HG02610 (cell line): ENCODE measurements around the gene RBM20.
"Not testable (repeated sequence)": the region's sequence is repeated elsewhere in the genome, so short reads cannot be mapped to it uniquely, and the experiment has no call there.

ENCODE experiments used
- ATAC-seq: cut with Tn5 transposase; IDR thresholded peaks from one replicate; pipeline ENCODE4 v1.9.1; 2021; ENCODE audit warnings: mild to moderate bottlenecking, moderate library complexity; ENCODE audit not compliant: unreplicated experiment

The RBM20 gene

DNA sequence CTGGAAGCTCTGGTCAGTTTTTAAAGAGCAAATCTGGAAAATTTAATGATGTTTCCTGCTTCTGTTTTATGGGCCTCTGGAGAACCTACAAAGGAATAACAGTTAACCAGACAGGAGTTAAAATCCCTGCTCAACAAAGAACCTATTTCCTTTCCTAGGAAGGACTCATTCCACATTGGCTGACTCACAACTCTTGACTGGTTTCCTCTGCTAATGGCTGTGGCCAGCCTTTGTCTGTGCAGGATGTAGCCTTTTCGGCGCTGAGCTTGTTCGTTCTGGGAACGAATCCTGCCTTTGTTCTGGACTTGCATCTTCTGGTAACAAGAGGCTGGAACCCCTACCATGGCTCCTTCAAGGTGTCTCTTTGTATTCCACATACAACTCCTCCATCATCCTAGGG, 114.8 kb downstream of the RBM20 start:
- ATAC-seq: no peak

DNA sequence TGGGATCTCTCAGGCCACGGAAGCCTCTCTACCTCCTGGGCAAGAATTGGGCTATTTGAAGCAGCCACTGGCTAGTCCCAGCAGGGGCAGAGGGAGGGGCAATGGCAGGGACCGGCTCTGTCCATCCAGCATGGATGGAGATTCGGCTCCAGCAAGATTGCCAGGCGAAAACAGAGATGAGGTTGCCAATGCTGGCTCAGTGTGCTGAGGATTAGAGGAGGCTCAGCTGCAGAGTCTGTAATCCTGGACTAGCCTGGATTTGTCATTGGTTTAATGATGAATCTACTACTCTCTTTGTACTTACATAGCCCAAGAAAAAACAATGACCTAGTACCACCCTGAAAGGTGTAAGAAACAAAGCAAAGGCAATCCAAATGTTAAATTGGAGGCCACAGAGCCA, 115.4 kb downstream of the RBM20 start:
- no peak for ATAC-seq

DNA sequence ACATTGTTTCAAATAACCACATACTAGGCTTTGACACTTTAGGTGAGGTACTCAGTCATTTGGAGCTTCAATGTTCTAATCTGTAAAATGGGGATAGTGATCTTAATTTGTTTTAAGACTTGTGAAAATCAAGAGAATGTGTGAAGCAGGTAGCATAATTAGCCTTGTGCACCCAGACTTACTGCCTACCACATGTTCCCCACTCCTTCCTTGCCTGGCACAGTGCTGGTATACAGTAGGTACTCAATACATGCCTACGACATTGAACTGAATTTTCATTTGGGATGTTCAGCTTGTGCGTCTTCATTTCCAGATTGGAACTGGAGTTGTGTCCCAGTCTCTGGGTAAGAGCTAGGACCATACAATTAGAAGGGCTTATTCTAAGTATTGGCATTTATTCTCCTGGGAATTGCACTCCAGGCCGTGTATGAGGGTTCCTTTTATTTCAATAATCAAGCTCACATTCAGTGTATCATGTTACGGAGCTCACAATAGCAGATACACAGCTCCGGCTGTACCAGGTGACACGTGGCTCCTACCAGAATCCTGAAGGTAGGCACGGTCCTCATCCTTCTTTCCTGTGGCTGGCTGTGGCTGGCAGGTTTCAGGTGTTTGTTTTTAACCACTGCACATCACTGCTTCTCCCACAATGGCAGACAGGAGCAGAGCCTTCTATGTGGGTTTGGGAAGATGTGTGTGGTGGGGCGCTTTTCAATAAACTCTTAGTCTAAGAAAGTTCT, 118.1 kb downstream of the RBM20 start:
- no peak for ATAC-seq

DNA sequence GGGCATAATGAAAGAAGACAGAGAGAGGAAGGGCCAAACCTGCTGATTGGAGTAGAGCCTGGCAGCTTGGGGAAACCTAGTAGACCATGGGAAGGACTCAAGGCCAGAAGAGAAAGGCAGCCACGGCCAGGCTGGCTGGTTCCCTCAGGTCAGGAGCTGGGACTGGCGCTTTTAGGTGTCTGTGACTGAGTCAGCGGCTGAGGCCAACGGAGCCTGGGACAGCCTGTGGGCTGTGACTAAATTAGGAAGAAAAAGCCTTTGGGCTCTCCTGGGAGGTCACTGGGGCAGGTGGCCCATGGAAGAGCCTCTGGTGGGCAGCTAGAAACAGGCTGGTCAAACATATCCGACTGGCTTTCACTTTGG, 118.7 kb downstream of the RBM20 start:
- no peak for ATAC-seq

DNA sequence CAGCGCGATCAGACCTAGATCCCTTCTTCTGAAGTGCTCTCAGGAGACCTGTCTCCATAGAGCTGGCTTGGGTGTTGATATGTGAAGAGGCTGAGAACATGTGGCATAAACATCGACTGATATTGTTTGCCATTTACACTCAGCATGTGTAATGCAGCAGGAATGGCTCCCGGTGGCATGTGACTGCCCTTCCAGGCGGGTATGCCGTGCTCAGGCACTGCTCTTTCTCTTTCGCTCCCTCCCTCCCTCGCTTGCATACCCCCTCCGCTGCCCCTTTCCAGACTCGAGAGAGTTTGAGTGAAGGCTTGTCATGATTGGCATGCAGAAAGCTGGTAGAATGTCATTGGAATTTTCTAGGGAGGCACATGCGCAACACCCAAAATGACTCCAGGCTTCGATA, 120.2 kb downstream of the RBM20 start:
- ATAC-seq: no peak

DNA sequence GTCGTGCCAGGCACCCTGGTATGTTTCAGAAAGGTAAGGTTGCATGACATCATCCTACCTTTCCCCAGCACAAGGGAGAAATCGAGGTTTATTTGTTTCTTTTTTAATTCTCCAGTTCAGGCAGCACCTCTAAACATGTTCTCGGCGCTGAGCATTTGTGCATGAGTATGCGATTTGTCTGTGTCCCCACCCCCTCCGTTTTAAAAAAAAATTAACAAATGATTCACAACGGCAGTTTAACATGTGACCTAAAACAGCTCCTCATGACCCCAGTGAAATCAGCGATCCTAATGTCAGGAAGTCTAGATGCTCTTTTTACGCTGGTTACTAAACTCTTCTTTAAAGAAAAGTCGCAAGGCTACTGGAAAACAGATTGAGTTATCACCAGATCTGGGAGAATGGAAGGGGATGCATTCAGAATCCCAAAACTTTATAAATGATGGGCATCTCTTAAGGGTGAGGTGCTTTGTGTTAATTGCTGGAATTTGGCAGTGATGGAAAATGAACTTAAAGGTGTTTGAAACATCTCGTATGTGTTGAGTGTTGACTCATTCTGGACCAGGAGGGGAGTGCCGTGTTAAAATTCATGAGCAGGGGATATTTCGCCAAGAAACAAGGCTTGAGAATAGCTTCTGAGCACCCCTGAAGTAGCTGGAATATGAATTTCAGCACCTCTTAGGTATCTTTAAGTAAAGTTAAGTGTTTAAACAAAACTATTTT, 120.8 kb downstream of the RBM20 start:
- ATAC-seq: no peak

DNA sequence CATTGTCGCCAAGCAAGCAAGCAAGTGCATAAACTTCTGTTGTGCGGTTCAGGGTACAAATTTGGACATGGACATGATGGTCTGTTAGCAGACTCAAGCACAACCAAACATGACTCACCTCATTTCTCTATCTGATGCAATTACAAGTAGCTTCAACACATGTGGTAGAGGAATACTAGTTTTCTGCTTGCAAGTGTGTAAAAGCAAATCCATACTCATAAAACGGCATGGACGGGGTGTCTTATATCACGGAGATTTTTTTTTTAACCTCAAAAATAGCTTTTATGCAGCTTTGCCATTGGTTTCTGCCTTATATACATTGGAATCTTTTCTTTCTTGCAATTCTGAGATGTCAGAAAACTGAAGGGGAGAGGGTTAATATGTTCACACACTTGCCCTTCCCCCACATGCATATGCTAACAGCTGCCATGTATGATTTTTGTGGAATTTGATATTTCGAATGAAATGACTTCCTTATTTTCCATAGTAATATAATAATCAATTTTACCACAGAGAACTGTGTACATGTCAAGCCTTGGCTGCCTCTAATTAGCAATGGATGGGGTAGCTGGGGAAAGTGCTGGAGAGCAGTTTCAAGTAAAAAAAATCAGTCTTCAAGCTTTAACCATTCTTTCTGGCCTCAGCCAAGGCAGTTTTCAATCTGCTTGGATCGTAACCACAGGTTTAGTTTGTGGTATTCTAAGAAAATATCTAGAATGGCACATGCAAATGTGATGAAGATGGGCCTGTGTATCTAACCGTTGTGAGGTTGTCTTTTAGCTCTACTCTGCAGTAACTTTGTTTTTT, 121.6 kb downstream of the RBM20 start:
- no peak for ATAC-seq

DNA sequence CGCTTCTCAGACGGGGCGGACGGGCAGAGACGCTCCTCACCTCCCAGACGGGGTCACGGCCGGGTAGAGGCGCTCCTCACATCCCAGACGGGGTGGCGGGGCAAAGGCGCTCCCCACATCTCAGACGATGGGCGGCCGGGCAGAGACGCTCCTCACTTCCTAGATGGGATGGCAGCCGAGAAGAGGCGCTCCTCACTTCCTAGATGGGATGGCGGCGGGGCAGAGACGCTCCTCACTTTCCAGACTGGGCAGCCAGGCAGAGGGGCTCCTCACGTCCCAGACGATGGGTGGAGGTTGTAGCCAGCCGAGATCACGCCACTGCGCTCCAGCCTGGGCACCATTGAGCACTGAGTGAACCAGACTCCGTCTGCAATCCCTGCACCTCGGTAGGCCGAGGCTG, 123.5 kb downstream of the RBM20 start:
- not testable (repeated sequence) for ATAC-seq

DNA sequence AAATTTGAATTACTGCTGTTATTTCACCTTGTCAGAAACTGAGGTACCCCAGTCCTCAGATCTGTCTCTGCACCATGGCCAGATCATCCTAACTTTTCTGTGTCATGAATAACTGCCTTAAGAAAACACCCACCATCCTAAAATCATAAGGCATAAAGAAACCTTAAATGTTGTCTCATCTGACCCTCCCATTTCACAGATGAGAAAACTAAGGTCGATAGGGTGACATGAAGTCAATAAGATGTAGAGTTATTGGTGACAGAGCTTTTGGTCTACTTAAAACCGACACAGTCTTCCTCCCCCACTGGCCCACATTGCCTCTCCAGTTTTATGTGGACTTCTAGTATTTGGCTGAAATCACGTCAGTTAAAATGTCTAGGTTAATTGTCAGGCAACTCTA, 126.1 kb downstream of the RBM20 start:
- no peak for ATAC-seq

DNA sequence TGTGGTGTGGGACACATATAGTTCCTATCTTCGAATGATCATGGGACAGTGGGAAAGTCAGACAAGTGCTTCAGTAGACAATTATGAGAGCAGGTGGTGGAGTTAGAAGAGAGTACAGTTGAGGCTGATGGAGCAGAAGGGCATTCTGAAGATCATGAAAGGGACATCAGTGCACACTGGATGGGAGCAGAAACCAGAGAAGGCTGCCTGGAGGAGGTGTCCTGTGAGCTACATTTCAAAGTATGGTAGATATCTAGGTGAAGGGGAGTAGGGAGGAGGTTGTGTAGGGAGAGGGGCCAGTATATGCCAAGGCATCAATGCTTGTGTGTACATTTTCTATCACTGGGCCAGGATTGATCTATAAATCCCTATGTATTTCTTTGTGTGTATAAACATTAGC, 127.3 kb downstream of the RBM20 start:
- ATAC-seq: no peak

DNA sequence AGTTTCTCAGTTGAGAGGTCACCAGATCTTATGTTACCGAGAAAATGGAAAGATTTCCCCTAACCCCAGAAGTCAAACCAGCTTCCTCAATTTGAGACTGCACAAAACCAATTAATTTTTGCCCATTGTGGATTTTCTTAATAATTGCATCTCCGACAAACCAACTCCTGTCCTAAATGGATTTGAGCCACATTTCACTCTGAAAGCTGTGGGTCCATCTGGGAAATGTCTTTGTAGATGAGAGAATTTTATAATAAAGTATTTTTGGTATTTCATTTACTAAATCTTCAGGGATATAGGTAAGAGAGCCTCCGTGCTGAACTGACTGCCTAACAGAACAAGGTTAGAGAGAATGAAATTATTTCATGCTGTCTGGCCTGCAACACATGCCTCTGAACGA, 127.9 kb downstream of the RBM20 start:
- ATAC-seq: no peak

DNA sequence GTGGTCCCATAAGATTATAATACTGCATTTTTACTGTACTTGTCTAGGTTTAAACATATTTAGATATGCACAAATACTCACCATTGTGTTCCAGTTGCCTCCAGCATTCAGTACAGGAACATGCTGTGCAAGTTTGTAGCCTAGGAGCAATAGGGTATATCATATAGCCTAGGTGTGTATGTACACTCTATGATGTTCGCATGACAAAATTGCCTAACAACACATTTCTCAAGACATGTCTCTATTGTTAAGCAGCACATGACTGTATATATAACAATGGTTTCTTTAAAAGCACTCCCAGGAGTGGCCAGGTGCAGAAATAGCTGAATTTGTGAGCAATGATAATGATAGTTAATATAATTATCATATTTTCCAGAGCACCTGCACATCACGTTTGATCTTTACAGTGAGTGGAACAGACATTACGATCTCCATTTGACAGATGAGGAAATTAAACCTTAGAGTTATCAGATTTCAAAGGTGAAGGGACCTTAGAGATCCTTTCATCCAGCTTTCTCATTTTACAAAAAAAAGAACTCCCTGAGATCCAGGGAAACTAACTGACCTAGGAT, 128.4 kb downstream of the RBM20 start:
- no peak for ATAC-seq

DNA sequence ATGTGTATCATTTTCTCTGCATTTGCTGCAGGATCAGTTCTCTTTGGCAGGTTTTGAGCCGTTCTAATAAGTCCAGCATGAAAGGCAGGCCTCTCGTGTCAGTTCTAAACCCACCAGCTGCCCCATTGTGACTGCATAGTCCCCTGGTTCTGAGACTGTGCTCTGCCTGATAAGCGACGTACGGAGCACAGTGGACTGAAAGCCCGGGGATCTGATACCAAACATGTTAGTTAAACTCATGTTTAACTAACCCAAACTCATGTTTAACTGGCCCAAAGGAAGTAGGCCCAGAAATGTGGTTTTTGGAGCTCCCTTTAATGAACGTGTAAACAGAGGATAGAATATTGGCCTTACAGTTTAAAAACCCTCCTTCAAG, 129.5 kb downstream of the RBM20 start:
- no peak for ATAC-seq

DNA sequence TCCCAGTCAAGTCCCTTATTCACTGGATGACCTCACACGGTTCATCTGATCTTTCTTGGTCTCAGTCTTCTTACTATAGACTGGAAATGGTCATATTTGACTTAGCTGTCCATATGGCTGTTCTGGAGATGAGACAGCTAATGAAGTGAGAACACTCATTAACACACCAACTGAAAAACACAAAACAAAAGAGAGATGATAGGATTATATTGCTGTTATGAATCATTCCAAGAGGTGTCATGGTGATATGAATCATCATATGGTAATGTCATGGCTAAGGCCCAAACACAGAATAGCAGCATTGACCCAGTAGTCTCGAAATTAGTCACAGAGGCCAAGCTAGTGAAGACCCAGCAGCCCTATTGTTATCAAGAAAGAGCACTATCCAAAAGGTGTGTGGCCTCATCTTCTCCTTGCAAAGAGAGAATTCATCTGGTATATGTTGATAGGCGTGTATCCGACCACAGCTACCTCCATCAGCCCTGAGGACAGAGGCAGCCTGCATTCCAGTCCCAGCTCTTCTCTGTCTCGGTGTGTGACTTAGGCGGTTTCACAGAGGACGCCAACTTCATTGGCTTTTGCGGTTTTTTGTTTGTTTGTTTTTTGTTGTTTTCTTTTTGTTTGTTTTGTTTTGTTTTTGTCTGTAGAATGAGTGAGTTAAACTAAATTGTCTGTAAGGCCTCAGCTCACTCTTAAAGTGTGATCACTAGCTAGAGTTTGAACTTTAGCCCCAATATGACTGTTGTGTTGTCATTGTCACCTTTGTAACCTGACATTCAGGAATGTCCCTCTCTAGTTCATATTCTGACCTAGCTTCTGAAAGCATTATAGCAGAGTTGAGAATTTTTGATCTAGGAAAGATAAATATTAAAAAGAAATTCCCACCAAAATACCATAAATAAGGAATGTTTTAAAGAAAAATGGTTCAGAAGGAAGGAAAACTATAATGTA, 130.2 kb downstream of the RBM20 start:
- ATAC-seq: peak; percentile 96

DNA sequence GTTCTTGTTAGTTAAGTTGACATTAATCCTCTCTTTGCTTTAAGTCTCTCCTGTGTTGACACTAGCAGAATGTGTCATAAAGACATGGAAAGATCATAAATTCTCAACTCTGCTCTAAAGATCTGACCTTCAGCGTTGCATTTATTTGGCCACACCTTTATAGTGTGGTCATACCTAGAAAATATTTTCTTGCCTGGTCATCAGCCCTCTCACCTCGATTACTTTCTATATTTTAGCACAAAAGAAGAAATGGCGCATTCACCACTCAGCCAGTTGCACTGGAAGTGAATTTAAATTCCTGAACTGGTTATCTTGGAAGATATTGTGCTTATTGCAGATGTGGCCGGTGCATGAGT, 130.9 kb downstream of the RBM20 start:
- no peak for ATAC-seq

DNA sequence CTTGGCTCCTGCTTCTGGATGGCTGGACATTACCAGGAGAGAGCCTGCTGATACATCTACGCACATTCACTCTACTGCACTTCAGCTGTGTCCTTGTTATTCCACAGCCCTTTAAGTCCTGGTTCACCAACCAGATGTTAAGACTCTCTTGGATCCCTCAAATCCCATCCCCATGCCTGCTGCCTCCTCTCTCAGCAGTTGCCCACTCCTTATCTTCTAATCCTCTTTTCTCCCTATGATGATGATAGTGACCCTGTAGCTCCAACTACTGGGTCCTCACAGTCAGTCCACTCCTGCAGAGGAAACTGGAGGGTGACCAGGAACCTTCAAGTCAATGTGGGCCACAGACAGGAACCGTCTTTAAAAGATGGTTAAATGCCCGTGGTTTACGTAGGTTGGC, 131.3 kb downstream of the RBM20 start:
- no peak for ATAC-seq

DNA sequence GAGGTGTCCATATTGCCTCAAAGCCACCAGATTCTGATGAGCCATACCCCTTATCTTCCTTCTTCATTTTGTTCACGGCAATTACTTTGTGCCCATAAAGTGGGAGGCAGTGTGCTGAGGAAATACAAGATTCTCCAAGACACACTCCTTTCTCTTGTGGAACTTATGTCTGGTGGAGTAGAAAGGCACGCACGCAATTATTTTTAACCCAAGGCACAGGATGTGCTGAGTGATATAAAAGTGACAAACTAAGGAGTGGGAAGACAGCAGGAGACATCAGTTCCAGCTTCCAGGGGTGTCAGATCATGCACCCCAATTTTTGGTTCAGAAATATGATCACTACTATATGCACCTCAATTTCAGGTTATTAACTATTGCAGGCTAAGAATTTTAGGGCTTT, 132.9 kb downstream of the RBM20 start:
- ATAC-seq: no peak

DNA sequence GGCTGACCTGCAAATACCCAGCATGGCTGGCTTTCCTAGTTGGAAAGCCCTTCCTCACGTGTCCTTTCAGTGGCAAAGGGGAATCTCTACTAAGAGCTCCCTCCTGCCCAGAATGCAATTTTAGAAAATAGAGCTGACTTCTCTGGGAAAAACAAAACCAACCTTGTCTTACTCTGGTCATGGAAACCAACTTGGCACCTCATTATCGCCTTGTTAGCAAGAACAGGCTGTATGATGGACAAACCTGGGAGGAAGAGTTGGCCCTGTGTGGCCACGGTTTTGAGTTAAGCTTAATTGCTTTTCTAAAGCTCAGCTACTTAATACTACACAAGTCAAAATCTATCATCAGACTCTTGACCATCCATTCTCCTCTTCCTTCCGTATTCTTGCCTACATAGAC, 133.5 kb downstream of the RBM20 start:
- no peak for ATAC-seq

DNA sequence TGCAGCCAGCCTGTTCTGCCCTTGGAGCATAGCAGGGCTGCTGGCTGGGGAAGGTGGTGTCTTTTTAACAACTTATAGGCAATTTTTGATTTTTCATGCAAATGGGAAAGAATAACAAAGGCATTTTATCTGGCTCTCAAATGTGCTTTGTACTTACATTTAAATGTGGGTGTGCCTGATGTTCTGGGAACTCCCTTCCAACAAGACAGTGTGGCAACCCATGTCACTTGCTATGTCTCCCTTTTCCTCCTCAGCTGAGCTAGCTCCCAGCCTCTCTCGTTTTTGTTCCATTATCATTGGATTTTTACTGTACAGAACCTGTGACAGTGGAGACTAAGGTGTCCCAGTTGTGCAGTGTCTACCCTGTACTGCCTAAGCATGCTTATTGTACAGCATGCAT, 134.1 kb downstream of the RBM20 start:
- ATAC-seq: no peak

DNA sequence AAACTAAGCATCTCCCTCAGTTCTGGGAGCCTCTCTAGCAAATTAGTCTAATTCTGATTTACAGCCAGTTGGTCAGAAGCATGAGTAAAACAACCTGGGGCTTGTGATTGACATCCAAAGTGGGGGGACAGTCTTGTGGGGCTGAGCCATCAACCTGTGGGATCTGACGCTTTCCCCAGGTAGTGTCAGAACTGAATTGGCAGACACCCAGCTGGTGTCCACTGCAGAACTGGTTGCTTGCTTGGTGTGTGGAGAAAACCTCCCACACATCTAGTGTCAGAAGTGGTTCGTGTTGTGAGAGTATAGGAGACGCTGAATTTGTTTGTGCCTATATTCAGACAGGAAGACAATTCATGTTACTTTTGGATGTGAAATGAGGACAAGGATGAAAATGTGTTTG, 135.4 kb downstream of the RBM20 start:
- no peak for ATAC-seq

DNA sequence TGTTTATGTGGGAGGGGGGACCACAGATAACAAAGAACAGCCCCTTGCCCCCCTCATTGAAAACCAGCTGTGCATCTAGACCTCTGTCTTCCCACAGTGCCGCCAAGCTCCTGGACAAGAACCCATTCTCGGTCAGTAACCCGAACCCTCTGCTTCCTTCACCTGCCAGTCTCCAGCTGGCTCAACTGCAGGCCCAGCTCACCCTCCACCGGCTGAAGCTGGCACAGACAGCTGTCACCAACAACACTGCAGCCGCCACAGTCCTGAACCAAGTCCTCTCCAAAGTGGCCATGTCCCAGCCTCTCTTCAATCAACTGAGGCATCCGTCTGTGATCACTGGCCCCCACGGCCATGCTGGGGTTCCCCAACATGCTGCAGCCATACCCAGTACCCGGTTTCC, 136.6 kb downstream of the RBM20 start:
- no peak for ATAC-seq
